Cardiac fibroblast (primary cell): ENCODE data around the gene ZNF878.
A peak's percentile ranks its signal among the peaks of the same experiment; 100 is the strongest.

Experiments
- DNase-seq, 2 donors: peaks; one replicate each; pipeline versions ENCODE4 v3.0.0 to v3.0.0-alpha.2; 2010; ENCODE audit warnings: low read depth in 2 of 2
- H3K4me3 ChIP-seq, 2 donors: replicated peaks in 1 of 2; 1 replicate in 1 of 2; 2 replicates in 1 of 2; pipeline ENCODE4 v1.5.1; 2011; ENCODE audit warnings: low read depth in 2 of 2, low read length in 2 of 2, mild to moderate bottlenecking in 2 of 2, moderate library complexity in 1 of 2
- TF ChIP-seq, protein P1 (sequence below): IDR thresholded peaks from one replicate; pipeline ENCODE4 v1.5.1; 2011; ENCODE audit warnings: low read depth, mild to moderate bottlenecking, low read length, inconsistent platforms

The ZNF878 gene

DNA sequence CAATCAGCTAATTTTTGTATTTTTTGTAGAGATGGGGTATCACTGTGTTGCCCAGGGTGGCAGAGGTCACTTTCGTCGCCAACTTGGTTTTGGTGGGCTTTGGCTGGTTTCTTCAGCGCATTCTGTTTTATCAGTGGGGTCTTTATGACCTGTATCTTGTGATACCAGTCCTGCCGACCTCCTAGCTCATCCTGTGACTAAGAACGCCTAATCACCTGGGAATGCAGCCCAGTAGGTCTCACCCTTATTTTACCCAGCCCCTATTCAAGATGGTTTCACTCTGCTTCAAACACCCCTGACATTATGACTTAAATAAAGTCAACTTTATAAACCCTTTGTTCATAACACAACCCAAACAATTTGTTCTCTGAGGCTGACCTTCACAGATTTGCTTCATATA, 3.0 kb upstream of the ZNF878 start:
- DNase-seq: no peak
- TF ChIP-seq, protein P1, sequence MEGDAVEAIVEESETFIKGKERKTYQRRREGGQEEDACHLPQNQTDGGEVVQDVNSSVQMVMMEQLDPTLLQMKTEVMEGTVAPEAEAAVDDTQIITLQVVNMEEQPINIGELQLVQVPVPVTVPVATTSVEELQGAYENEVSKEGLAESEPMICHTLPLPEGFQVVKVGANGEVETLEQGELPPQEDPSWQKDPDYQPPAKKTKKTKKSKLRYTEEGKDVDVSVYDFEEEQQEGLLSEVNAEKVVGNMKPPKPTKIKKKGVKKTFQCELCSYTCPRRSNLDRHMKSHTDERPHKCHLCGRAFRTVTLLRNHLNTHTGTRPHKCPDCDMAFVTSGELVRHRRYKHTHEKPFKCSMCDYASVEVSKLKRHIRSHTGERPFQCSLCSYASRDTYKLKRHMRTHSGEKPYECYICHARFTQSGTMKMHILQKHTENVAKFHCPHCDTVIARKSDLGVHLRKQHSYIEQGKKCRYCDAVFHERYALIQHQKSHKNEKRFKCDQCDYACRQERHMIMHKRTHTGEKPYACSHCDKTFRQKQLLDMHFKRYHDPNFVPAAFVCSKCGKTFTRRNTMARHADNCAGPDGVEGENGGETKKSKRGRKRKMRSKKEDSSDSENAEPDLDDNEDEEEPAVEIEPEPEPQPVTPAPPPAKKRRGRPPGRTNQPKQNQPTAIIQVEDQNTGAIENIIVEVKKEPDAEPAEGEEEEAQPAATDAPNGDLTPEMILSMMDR: no peak
- H3K4me3 ChIP-seq: no peak overlapping the region

DNA sequence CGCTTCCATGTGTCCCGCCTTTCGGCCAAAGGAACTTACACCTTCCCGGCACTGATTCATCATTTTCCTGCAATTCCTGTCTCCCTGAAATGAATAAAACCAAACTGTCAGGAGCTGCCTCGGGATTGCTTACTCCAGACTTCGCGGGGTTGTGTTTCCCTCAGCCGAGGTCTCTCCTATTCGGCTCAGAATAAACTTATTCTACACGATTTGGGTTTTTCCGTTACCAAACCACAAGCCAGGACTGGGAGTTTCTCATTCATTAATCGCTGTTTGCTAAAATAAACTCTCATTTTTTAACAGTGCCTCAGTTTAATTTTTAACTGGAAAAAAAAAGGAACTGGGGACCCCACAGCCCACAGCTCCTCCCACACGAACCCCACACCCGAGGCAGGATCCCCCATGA, 667 bp downstream of the ZNF878 start:
- peak; percentile 7 to 9 for DNase-seq

DNA sequence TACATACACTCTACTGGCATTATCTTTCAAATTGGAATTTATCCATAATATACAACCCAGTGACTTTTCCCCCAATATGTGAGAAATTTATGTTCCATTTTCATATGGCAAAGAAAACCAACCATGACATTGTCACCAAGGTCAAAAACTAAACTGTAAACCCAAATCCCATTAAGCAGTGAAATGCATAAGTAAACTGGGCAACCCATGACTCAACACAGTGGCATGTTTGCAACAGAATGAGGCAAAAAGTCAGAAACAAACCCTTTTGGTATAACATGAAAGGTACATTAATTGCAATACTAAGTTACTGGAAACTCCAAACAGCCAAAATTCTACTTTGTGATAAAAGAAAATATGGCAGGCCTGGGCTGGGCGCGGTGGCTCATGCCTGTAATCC, 4.9 kb downstream of the ZNF878 start:
- TF ChIP-seq, protein P1: no peak
- no peak overlapping the region for H3K4me3 ChIP-seq

More for the DNA sequence above, 667 bp downstream of the ZNF878 start:
- H3K4me3 ChIP-seq: peak overlapping the region; percentile 65
- TF ChIP-seq, protein P1: no peak

DNA sequence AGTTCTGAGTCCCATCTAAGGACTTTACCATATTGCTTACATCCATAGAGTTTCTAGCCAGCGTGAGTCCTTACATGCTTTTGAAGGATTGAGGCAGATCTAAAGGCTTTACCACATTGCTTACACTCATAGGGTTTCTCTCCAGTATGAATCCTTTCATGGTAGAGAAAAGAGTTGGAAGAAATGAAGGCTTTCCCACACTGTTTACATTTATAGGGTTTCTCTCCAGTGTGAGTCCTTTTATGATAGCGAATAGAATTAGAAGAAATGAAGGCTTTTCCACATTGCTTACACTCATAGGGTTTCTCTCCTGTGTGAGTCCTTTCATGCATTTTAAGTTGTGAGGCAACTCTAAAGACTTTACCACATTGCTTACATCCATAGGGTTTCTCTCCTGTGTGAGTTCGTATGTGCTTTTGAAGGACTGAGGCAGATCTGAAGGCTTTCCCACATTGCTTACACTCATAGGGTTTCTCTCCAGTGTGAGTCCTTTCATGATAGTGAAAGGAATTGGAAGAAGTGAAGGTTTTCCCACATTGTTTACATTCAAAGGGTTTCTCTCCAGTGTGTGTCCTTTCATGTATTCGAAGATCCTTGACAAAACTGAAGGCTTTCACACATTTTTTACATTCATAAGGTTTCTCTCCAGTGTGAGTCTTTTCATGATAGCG, 8.9 kb downstream of the ZNF878 start:
- no peak overlapping the region for H3K4me3 ChIP-seq
- DNase-seq: no peak
- TF ChIP-seq, protein P1: no peak

More for the DNA sequence above, 4.9 kb downstream of the ZNF878 start:
- DNase-seq: no peak

DNA sequence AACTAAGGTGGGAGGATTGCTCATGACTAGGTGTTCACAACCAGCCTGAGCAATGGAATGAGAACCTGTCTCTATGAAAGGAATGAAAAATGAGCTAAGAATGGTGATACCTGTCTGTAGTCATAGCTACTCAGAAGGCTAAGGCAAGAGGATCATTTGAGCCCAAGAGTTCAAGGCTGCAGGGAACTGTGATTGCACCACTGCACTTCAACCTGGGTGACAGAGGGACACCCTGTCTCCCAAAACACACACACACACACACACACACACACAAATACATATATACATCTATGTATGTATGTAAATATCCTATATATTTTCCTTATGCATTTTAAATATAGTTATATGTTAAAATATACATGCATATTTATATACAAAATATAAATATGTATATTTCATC, 9.9 kb downstream of the ZNF878 start:
- no peak overlapping the region for H3K4me3 ChIP-seq
- DNase-seq: no peak
- TF ChIP-seq, protein P1: no peak

DNA sequence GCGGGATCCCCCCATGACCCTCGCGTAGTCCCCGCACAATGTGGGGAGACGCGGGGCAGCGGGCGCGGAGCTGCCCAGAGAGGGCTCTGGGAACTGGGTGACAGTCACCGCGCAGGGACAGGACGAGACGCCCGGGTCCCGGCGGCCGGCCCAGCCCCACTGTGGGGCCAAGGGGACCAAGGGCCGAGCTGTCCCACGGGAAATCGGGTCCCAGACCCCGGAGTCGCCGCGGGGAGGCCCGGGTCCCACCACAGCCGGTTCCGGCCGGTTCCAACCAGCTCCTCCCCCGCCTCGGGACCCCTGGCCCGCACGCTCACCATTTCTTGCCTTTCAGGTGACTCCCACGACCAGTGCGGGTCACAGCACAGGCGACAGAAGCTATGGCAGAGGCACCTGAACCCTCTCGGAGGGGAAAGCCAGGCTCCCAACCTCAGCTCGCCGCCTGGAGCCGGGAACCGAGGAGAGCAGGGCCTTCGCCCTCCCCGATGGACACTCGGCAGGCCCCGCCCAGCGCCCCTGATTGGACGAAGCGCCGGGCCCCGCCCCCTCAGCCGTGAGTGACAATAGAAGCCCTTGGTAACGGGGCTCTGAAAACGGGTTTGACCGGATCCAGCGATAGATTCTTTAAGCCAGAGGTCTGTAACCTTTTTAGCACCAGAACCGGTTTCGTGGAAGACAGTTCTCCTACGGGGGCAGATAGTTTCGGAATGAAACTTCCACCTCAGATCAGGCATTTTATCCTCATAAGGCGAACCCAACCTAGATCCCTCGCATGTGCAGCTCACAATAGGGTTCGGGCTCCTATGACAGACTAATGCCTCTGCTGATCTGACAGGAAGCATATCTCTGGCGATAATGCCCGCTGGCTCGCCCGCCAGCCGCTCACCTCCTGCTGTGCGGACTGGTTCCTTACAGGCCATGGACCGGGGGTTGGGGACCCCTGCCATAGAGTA, 17.3 kb downstream of the ZNF878 start, which contains the start of gene ZNF433:
ZNF433 (minus strand) TSS at position 460 of the 953 bp plus-strand sequence; CDS start at position 320, 140 bp downstream.
- TF ChIP-seq, protein P1: no peak
- peak; percentile 86 for DNase-seq
- peak within 1 kb of the TSS; percentile 82 to 87 for H3K4me3 ChIP-seq
